Esophagus muscularis mucosa (tissue), 3 donors: ENCODE measurements around the gene ARHGEF7.

ENCODE experiments used
- CTCF ChIP-seq, 3 experiments: fragments of 200-600 bp in 2 of 3; fragments of 450-650 bp in 1 of 3; sonication (generic) in 2 of 3; IDR thresholded peaks; one replicate each; pipeline ENCODE4 v1.5.1; 2017 to 2019; ENCODE audit warnings: antibody characterized with exemption in 3 of 3, mild to moderate bottlenecking in 2 of 3, moderate library complexity in 1 of 3
- EP300 ChIP-seq: sonication (generic); formaldehyde crosslinking; IDR thresholded peaks from one replicate; pipeline ENCODE4 v1.6.1; 2017; ENCODE audit warnings: antibody characterized with exemption

- TF ChIP-seq CTCF (IDR thresholded peaks at IDR 0.05) = no peak
- TF ChIP-seq EP300 = no peak
These were observed 110.1 kb downstream of the ARHGEF7 start for GRCh38 chr13:111225166-111225565.
